Testis (tissue), 2 donors: Measurements from ENCODE around the gene CSMD2.

Experiments
- CTCF ChIP-seq, 3 experiments: fragments of 450-650 bp in 2 of 3; fragments of 200-600 bp in 1 of 3; sonication (generic) in 1 of 3; IDR thresholded peaks; one replicate each; pipeline ENCODE4 v1.5.1; 2016 to 2019; ENCODE audit warnings: antibody characterized with exemption in 3 of 3, mild to moderate bottlenecking in 2 of 3, moderate library complexity in 1 of 3
- POLR2A ChIP-seq: fragments of 450-650 bp; IDR thresholded peaks from one replicate; pipeline ENCODE4 v1.6.1; 2017; ENCODE audit warnings: antibody characterized with exemption, mild to moderate bottlenecking, moderate library complexity

GRCh38 chr1:33683913-33684312, 481.1 kb downstream of the CSMD2 start:
- no peak for TF ChIP-seq CTCF (IDR thresholded peaks at IDR 0.05)
- TF ChIP-seq POLR2A = no peak
